ENCODE data around the gene PCGF5.

GRCh38 chr10:91220954-91221675, 652 bp downstream of the PCGF5 start:
- TF ChIP-seq CTCF (IDR thresholded peaks at IDR 0.05; ENCODE audit: control extremely low read depth in 1 of 3, insufficient read depth in 1 of 3, low read depth in 1 of 3, low read length in 3 of 3) (no peak), GABPA (IDR thresholded peaks at IDR 0.05; ENCODE audit: borderline replicate concordance, insufficient read depth, low read length) (no peak), MAX (IDR thresholded peaks at IDR 0.05) (no peak), JUN (IDR thresholded peaks at IDR 0.05; ENCODE audit: low read depth, low read length) (no peak), NRF1 (IDR thresholded peaks at IDR 0.05; ENCODE audit: low read depth, low read length) (no peak)
